Stomach (tissue), 4 donors: ENCODE data around the gene PARP1.

ENCODE experiments used
- CTCF ChIP-seq, 7 experiments: fragments of 450-650 bp in 4 of 7; fragments of 200-600 bp in 3 of 7; sonication (generic) in 3 of 7; IDR thresholded peaks; one replicate each; pipeline ENCODE4 v1.5.1; 2016 to 2019; ENCODE audit warnings: antibody characterized with exemption in 7 of 7, control low read depth in 2 of 7, mild to moderate bottlenecking in 1 of 7
- EP300 ChIP-seq: sonication (generic); formaldehyde crosslinking; IDR thresholded peaks from one replicate; pipeline ENCODE4 v1.6.1; 2017; ENCODE audit warnings: antibody characterized with exemption
- POLR2A ChIP-seq, 4 donors: fragments of 450-650 bp; IDR thresholded peaks; one replicate each; pipeline ENCODE4 v1.6.1; 2016; ENCODE audit warnings: antibody characterized with exemption in 4 of 4, control low read depth in 2 of 4, mild to moderate bottlenecking in 1 of 4, moderate library complexity in 1 of 4
- POLR2AphosphoS5 ChIP-seq, 3 donors: sonication (generic); formaldehyde crosslinking; IDR thresholded peaks; one replicate each; pipeline ENCODE4 v1.6.1; 2016; ENCODE audit warnings: antibody characterized with exemption in 3 of 3

DNA sequence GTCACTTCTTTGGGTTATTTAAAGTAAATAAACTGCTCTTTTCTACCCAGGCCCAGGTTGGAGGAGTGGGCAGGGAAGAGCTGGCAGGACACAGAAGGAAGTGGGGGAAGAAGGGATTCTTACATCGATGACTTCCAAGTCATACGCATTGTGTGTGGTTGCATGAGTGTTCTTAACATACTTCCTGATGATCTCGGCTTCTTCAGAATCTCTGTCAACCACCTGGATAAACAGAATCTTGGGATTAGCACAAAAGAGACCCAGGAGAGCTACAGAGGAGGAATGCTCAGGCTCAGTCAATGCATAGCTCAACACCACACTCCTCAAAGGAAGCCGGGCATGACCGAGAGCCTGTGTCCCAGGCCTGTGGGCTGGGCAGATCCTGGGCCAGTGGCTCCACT lies 42.1 kb downstream of the PARP1 start:
- TF ChIP-seq CTCF (IDR thresholded peaks at IDR 0.05): no peak
- TF ChIP-seq POLR2A (IDR thresholded peaks at IDR 0.05): no peak
- no peak for TF ChIP-seq EP300
- TF ChIP-seq POLR2AphosphoS5 (IDR thresholded peaks at IDR 0.05): no peak
